CD14-positive monocyte (primary cell): ENCODE data around the gene TAAR8. TPM values are rescaled to one million over a fixed set of nuclear protein-coding genes. Genes with fewer than 3 reads are reported as not detected.

ENCODE experiments used
- DNase-seq, 3 donors: peaks; one replicate each; pipeline ENCODE4 v3.0.0-alpha.2; 2011 to 2022
- H2AFZ ChIP-seq: 2 replicates; pipeline ENCODE4 v1.6.0; 2012; ENCODE audit warnings: mild to moderate bottlenecking, low read depth, low read length, inconsistent platforms; ENCODE audit not compliant: insufficient read depth, poor library complexity, severe bottlenecking
- H3K27ac ChIP-seq, 2 donors: 1 replicate in 1 of 2; 2 replicates in 1 of 2; pipeline ENCODE4 v1.5.1; 2012 to 2013; ENCODE audit warnings: low read length in 2 of 2, control low read depth in 1 of 2, inconsistent platforms in 1 of 2, low read depth in 1 of 2, mild to moderate bottlenecking in 1 of 2
- H3K27me3 ChIP-seq, 2 donors: one replicate each; pipeline versions ENCODE4 v1.6.0 to v1.6.1; 2011 to 2013; ENCODE audit warnings: low read length in 2 of 2; ENCODE audit not compliant: control insufficient read depth in 2 of 2, insufficient read depth in 2 of 2
- H3K36me3 ChIP-seq, 2 donors: replicated peaks in 1 of 2; 1 replicate in 1 of 2; 2 replicates in 1 of 2; pipeline versions ENCODE4 v1.5.1 to v1.6.1; 2012 to 2013; ENCODE audit warnings: low read length in 2 of 2, control low read depth in 1 of 2, inconsistent platforms in 1 of 2, mild to moderate bottlenecking in 1 of 2; ENCODE audit not compliant: insufficient read depth in 2 of 2, control insufficient read depth in 1 of 2
- H3K4me1 ChIP-seq, 2 donors: 1 replicate in 1 of 2; 2 replicates in 1 of 2; pipeline versions ENCODE4 v1.5.1 to v1.6.1; 2012 to 2013; ENCODE audit warnings: low read length in 2 of 2, control low read depth in 1 of 2, inconsistent platforms in 1 of 2, mild to moderate bottlenecking in 1 of 2, moderate library complexity in 1 of 2; ENCODE audit not compliant: insufficient read depth in 2 of 2, control insufficient read depth in 1 of 2
- H3K4me2 ChIP-seq: replicated peaks from 2 replicates; pipeline ENCODE3; 2012; ENCODE audit warnings: low read length, moderate library complexity, mild to moderate bottlenecking; ENCODE audit not compliant: poor library complexity, severe bottlenecking; ENCODE audit errors: extremely low read depth
- H3K4me3 ChIP-seq, 3 experiments: fragments of 200-600 bp in 1 of 3; sonication (generic) in 1 of 3; replicated peaks in 1 of 3; 1 replicate in 2 of 3; 2 replicates in 1 of 3; pipeline ENCODE4 v1.5.1; 2011 to 2013; ENCODE audit warnings: low read length in 3 of 3, mild to moderate bottlenecking in 3 of 3, control low read depth in 2 of 3, low read depth in 2 of 3, inconsistent platforms in 1 of 3, moderate library complexity in 1 of 3
- H3K79me2 ChIP-seq: 2 replicates; pipeline ENCODE4 v1.6.0; 2012; ENCODE audit warnings: mild to moderate bottlenecking, control low read depth, inconsistent platforms, low read length, moderate library complexity; ENCODE audit not compliant: insufficient read depth
- H3K9ac ChIP-seq: 2 replicates; pipeline ENCODE4 v1.6.0; 2017; ENCODE audit warnings: low read length, mild to moderate bottlenecking; ENCODE audit not compliant: insufficient read depth, poor library complexity, severe bottlenecking
- H3K9me3 ChIP-seq, 2 donors: replicated peaks in 1 of 2; 1 replicate in 1 of 2; 2 replicates in 1 of 2; pipeline versions ENCODE4 v1.5.1 to v1.6.1; 2012 to 2013; ENCODE audit warnings: low read length in 2 of 2, control low read depth in 1 of 2; ENCODE audit not compliant: control insufficient read depth in 1 of 2, insufficient read depth in 1 of 2
- H4K20me1 ChIP-seq: 2 replicates; pipeline ENCODE4 v1.6.0; 2012; ENCODE audit warnings: mild to moderate bottlenecking, low read length, control low read depth, moderate library complexity; ENCODE audit not compliant: insufficient read depth
- H3K27ac Mint-ChIP-seq, 7 donors: one replicate each; pipeline ENCODE4 v1.8.0; 2020; ENCODE audit warnings: mild to moderate bottlenecking in 7 of 7, mixed read lengths in 7 of 7, moderate library complexity in 6 of 7, inconsistent platforms in 2 of 7
- H3K27me3 Mint-ChIP-seq, 3 donors: one replicate each; pipeline ENCODE4 v1.8.0; 2021 to 2022; ENCODE audit warnings: low read depth in 3 of 3, mild to moderate bottlenecking in 3 of 3, mixed read lengths in 3 of 3, moderate library complexity in 3 of 3, inconsistent platforms in 1 of 3
- H3K36me3 Mint-ChIP-seq, 2 donors: one replicate each; pipeline ENCODE4 v1.8.0; 2020; ENCODE audit warnings: mixed read lengths in 2 of 2, inconsistent platforms in 1 of 2, mild to moderate bottlenecking in 1 of 2
- H3K4me1 Mint-ChIP-seq: one replicate; pipeline ENCODE4 v1.8.0; 2020; ENCODE audit warnings: mild to moderate bottlenecking, mixed read lengths
- H3K4me3 Mint-ChIP-seq, 2 donors: one replicate each; pipeline ENCODE4 v1.8.0; 2020; ENCODE audit warnings: mild to moderate bottlenecking in 2 of 2, mixed read lengths in 2 of 2, moderate library complexity in 1 of 2
- H3K9me3 Mint-ChIP-seq, 7 donors: one replicate each; pipeline ENCODE4 v1.8.0; 2020 to 2022; ENCODE audit warnings: mixed read lengths in 7 of 7, mild to moderate bottlenecking in 6 of 7, moderate library complexity in 6 of 7, inconsistent platforms in 2 of 7
- CTCF ChIP-seq: fragments of 200-600 bp; IDR thresholded peaks from one replicate; pipeline ENCODE4 v1.8.0; 2022; ENCODE audit warnings: antibody characterized with exemption, mild to moderate bottlenecking
- WGBS: methylation state at CpG from one replicate; pipeline ENCODE4 v1.1.5; 2013; ENCODE audit warnings: missing lambda C conversion rate; ENCODE audit not compliant: insufficient coverage; 5-methylcytosine and 5-hydroxymethylcytosine counted together
- intact Hi-C, 2 donors: fragments of 100-400 bp; cut with micrococcal nuclease; formaldehyde crosslinking; loops; one replicate each; pipeline versions ENCODE4 v1.15.0 to v1.15.1; 2023
- polyA plus RNA-seq, 3 donors: library from polyadenylated mRNA; depleted of rRNA in 1 of 3; unstranded in 2 of 3; stranded (reverse) in 1 of 3; fragments of 300-500 nt in 2 of 3; fragments of >200 nt in 1 of 3; fragmentation: Illumina TruSeq in 2 of 3; gene quantifications; 1 replicate in 2 of 3; 2 replicates in 1 of 3; pipeline ENCODE4 v1.2.3, GENCODE V29; 2012 to 2021

TAAR8 gene
- polyA plus RNA-seq, 3 donors = not detected

- Histone ChIP-seq H3K27ac (peak within 1 kb of the TSS; percentile 79 to 85), H3K4me3 (peak within 1 kb of the TSS; percentile 81 to 92 (median 84)), H2AFZ (peak within 1 kb of the TSS; percentile 82), H3K27me3 (no peaks in the 10 kb centered on the region), H3K4me1 (peaks cover 33 to 42% of the 10 kb centered on the region in 2 donors), H4K20me1 (peaks cover 43% of the 10 kb centered on the region), H3K9ac (peak within 1 kb of the TSS; percentile 88), H3K9me3 (no peaks in the 10 kb centered on the region), H3K4me2 (peak within 1 kb of the TSS; percentile 87), H3K79me2 (peaks cover 51% of the 10 kb centered on the region), H3K36me3 (peaks cover 7 to 12% of the 10 kb centered on the region in 2 donors)
- H3K27me3 Mint-ChIP-seq = peaks cover 0 to 2% (median 2%) of the 10 kb centered on the region in 3 donors
- peaks cover 10 to 12% of the 10 kb centered on the region in 2 donors for H3K36me3 Mint-ChIP-seq
- H3K4me1 Mint-ChIP-seq = peaks cover 45% of the 10 kb centered on the region
- intact Hi-C loops = loop anchor here (5.0 to 10.0 kb wide), 2 partner anchors 152 to 299 kb away; partner anchors contain the start of gene RPS12 (in 1 of the 2)
- no peaks in the 10 kb centered on the region for H3K9me3 Mint-ChIP-seq
- H3K4me3 Mint-ChIP-seq = peak within 1 kb of the TSS; percentile 95 to 99
- WGBS = 0% methylated on average over 62 of the region's 67 CpGs
- DNase-seq = peak; percentile 73 to 84 (median 78)
- H3K27ac Mint-ChIP-seq = peak within 1 kb of the TSS; percentile 92 to 98 (median 97)
- no peak for TF ChIP-seq CTCF
These were observed 39.5 kb upstream of the TAAR8 start, which contains the start of gene STX7 for GRCh38 chr6:132512638-132513632. Gene STX7 (minus strand): TSS chr6:132513116. CDS start chr6:132503530, 9,586 bp downstream.

- intact Hi-C loops = loop anchor here (5.0 to 10.0 kb wide), 2 partner anchors 151 to 298 kb away; partner anchors contain the start of gene RPS12 (in 1 of the 2)
These were observed 38.5 kb upstream of the TAAR8 start for GRCh38 chr6:132513831-132514545.

More at GRCh38 chr6:132513831-132514545, 38.5 kb upstream of the TAAR8 start:
- Histone ChIP-seq H3K9ac (no peak overlapping the region), H3K79me2 (peaks cover 41% of the 10 kb centered on the region), H3K4me3 (peak overlapping the region in 1 of 3 experiments; percentile 81), H2AFZ (peak overlapping the region; percentile 19), H4K20me1 (peaks cover 32% of the 10 kb centered on the region), H3K9me3 (no peaks in the 10 kb centered on the region), H3K4me2 (peak overlapping the region; percentile 87), H3K27me3 (no peaks in the 10 kb centered on the region), H3K27ac (peak overlapping the region in 1 of 2 donors; percentile 85), H3K4me1 (peaks cover 33 to 42% of the 10 kb centered on the region in 2 donors), H3K36me3 (peaks cover 0 to 2% of the 10 kb centered on the region in 2 donors)
- Mint-ChIP-seq H3K4me3 (peak overlapping the region; percentile 73 to 95), H3K27ac (peak overlapping the region; percentile 92 to 98 (median 97)), H3K36me3 (peaks cover 0 to 2% of the 10 kb centered on the region in 2 donors), H3K27me3 (peaks cover 0 to 2% (median 2%) of the 10 kb centered on the region in 3 donors), H3K9me3 (no peaks in the 10 kb centered on the region), H3K4me1 (peaks cover 36% of the 10 kb centered on the region)
- no CpG with 5 or more reads among the region's 3 CpGs for WGBS
- TF ChIP-seq CTCF = no peak
- DNase-seq = peak in 2 of 3 donors; percentile 51 to 54
